Nephron progenitor cell (in vitro differentiated cells): Measurements from ENCODE around the gene PDZD7.

ENCODE experiments used
- DNase-seq: peaks from one replicate; pipeline ENCODE4 v3.0.0; 2021
- H3K27ac Mint-ChIP-seq: 2 replicates; pipeline ENCODE4 v1.8.0; 2021; ENCODE audit warnings: mild to moderate bottlenecking, moderate library complexity, mixed read lengths
- H3K27me3 Mint-ChIP-seq: 2 replicates; pipeline ENCODE4 v1.8.0; 2021; ENCODE audit warnings: mild to moderate bottlenecking, low read depth, mixed read lengths; ENCODE audit not compliant: poor library complexity
- H3K36me3 Mint-ChIP-seq: 2 replicates; pipeline ENCODE4 v1.8.0; 2021; ENCODE audit warnings: low read depth, mixed read lengths
- H3K4me1 Mint-ChIP-seq: 2 replicates; pipeline ENCODE4 v1.8.0; 2021; ENCODE audit warnings: mixed read lengths
- H3K4me3 Mint-ChIP-seq: 2 replicates; pipeline ENCODE4 v1.8.0; 2021; ENCODE audit warnings: mild to moderate bottlenecking, moderate library complexity, mixed read lengths
- H3K9me3 Mint-ChIP-seq: 2 replicates; pipeline ENCODE4 v1.8.0; 2021; ENCODE audit warnings: mild to moderate bottlenecking, moderate library complexity, mixed read lengths
- CTCF ChIP-seq: fragments of 200-600 bp; sonication (generic); IDR thresholded peaks from 2 replicates; pipeline ENCODE4 v1.5.0; 2021; ENCODE audit warnings: antibody characterized with exemption

Gene PDZD7

DNA sequence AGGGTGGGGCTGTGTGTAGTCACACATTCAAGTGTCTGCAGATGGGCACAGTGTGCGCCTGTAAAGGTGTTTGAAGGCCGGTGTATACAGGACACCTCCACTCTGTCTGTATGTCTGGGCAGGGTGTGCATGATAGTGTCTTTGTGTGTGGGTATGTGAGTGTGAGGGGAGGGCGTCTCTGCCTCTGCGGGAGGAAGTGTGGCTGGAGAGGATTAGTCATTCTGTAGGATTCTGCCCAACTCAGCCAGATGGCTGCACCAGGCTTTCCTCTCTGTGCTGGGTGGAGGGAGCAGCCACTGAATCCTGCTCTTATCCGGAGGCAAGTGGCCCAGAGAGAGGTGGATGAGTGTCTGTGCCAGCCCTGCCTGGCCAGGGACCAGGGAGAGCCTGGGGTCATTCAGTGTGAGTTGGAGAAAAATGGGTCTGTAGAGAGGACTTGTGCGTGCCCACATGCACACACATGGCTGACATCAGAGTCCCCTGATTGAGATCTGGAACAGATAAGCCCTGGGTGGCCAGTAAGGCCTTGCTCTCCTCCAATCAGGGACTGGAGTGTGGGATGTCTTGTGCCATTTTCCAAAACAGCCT, 1.8 kb upstream of the PDZD7 start:
- Mint-ChIP-seq H3K9me3 (no peaks in the 10 kb centered on the region), H3K4me3 (peak overlapping the region; percentile 78), H3K27ac (no peak overlapping the region), H3K4me1 (peaks cover 58% of the 10 kb centered on the region), H3K27me3 (peaks cover 77% of the 10 kb centered on the region), H3K36me3 (no peaks in the 10 kb centered on the region)
- no peak for DNase-seq
- TF ChIP-seq CTCF: no peak

GRCh38 chr10:101031796-101032636, 1.1 kb upstream of the PDZD7 start:
- H3K27ac Mint-ChIP-seq: no peak overlapping the region
- DNase-seq: peak; percentile 74

DNA sequence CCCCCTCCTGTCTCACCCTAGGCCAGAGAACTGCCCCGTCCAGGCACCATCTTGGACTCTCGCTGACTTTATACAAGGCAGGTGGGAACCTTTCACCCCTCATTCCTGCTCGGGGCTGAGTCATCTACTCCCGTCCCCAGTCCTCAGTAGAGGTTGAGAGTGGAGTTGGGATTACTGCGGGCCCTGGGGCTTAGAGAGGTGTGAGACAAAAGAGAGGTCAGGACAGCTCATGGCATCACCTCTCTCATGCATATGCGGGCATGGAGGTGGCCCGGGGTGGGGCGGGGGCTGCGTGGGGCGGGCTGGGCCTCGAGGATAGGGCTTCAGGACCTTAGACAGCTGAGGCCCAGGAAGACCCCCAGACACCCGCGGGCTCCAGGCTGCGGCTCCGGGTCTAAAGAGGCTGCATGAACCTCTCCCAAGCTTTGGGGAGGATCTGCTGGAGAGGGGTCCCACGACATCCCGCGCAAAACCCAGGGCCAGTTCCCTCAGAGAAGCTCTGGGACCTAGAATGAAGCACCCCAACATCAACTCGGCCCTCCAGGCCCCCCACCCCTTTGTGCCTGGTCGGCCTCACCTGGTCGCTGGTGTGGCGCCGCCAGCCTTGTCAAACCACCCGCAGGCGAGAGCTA, 317 bp downstream of the PDZD7 start:
- Mint-ChIP-seq H3K4me1 (peaks cover 73% of the 10 kb centered on the region), H3K4me3 (peak overlapping the region; percentile 83), H3K9me3 (no peaks in the 10 kb centered on the region), H3K27ac (no peak overlapping the region), H3K27me3 (peaks cover 55% of the 10 kb centered on the region), H3K36me3 (no peaks in the 10 kb centered on the region)
- no peak for DNase-seq
- no peak for TF ChIP-seq CTCF

More at GRCh38 chr10:101031796-101032636, 1.1 kb upstream of the PDZD7 start:
- Mint-ChIP-seq H3K9me3 (no peaks in the 10 kb centered on the region), H3K4me3 (peak overlapping the region; percentile 83), H3K36me3 (no peaks in the 10 kb centered on the region), H3K27me3 (peaks cover 69% of the 10 kb centered on the region), H3K4me1 (peaks cover 61% of the 10 kb centered on the region)
- no peak for TF ChIP-seq CTCF

GRCh38 chr10:101029520-101030295, 1.2 kb downstream of the PDZD7 start:
- H3K36me3 Mint-ChIP-seq: no peaks in the 10 kb centered on the region
- no peaks in the 10 kb centered on the region for H3K9me3 Mint-ChIP-seq
- peaks cover 77% of the 10 kb centered on the region for H3K4me1 Mint-ChIP-seq
- no peak for DNase-seq
- H3K27ac Mint-ChIP-seq: no peak overlapping the region
- TF ChIP-seq CTCF: peak; percentile 27
- peak overlapping the region; percentile 63 for H3K4me3 Mint-ChIP-seq
- H3K27me3 Mint-ChIP-seq: peaks cover 46% of the 10 kb centered on the region

DNA sequence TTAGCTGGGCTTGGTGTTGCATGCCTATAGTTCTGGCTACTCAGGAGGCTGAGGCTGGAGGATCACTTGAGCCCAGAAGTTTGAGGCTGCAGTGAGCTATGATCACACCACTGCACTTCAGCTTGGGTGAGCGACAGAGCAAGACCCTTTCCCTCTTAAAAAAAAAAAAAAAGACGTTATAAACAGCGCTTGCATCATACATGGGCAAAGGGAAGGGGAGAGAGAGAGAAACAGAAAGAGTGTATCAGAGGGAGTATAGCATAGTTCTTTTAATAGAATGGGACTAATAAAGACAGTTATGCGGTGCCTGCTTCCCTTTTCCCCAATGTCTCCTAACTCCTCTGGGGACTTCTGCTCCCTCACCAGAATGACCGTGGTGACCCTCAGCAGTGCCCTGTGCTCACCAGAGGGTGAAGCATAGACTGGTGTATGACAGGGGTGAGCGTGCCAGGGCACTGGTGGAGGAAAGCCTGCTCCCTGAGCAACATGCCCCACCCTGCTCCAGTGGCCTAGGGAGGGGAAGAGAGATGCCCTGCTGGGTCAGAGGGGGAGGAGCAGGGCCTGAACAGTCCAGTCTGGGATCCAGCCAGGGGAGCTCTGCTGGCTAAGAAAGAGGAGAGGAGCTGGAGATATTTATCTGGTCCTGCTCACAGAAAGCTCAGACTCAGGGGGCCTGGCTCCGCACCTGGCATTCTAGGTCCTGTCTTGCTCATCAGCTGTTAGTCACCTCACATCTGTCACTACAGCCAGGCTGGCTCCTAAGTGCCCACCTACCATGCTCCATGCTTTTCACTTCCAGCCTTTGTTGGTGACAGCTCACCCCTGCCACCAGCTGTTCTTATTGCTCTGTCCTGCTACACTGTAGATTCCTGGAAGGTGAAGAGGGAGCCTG, 2.2 kb downstream of the PDZD7 start:
- Mint-ChIP-seq H3K27me3 (peaks cover 38% of the 10 kb centered on the region), H3K9me3 (no peaks in the 10 kb centered on the region), H3K36me3 (no peaks in the 10 kb centered on the region), H3K4me1 (peaks cover 76% of the 10 kb centered on the region), H3K4me3 (peak overlapping the region; percentile 63), H3K27ac (peak overlapping the region; percentile 23)
- no peak for DNase-seq
- TF ChIP-seq CTCF: no peak
